GM08714 (cell line): Measurements from ENCODE around the gene EFCAB5.
"Not testable (repeated sequence)": the region's sequence is repeated elsewhere in the genome, so short reads cannot be mapped to it uniquely, and the experiment has no call there.

Experiments used
- H3K4me3 ChIP-seq: fragments of 200-500 bp; sonication (Bioruptor generic); 2 replicates; pipeline ENCODE4 v1.5.1; 2014; ENCODE audit warnings: mild to moderate bottlenecking, low read length, inconsistent platforms
- ZNF274 ChIP-seq: IDR thresholded peaks from 2 replicates; pipeline ENCODE4 v1.6.1; 2012; ENCODE audit warnings: mild to moderate bottlenecking, low read depth, low read length

EFCAB5 gene

DNA sequence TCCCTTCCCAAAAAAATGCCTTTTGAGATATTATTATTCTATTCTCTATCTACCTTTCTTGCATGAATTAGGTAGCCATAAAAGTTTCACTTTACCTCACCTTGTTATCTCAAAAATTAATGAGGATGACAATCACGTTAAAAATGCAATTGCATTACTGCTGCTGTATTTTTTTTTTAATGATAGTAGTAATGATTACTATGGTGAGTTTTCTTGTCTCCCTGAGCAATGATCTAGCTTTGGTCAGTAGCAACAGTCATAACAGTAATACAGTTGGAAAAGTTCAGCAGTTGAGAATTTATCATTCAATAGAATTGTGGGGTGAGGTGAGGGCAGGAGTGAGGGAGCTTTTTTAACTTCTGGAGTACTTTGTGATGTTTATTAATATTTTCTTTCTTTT lies at the start of gene EFCAB5:
Gene EFCAB5, plus strand, starts transcription at position 301 of the 400 bp plus-strand sequence. CDS start 163 bp downstream, outside the sequence.
- no peak for TF ChIP-seq ZNF274
- no peak within 1 kb of the TSS for H3K4me3 ChIP-seq

DNA sequence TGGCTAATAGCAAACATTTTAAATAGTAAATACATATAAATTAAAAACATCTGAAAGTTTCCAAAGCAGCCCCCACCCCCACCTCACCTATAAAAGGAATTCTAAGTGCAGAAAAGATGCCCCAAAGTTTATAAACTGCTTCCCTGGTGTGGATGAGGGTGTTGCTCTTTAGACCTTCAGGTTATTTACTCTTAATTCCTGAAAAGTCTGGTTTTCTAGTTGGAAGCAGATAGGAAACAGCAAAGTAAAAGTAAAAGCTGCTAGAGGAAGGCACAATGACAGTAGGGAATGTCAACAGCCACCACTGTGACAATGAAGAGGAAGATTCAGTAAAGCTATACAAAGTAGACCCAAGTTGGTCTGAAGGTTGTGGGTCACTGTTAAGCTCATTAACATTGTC lies 49.2 kb upstream of the EFCAB5 start:
- no peak overlapping the region for H3K4me3 ChIP-seq
- TF ChIP-seq ZNF274, result no peak

- H3K4me3 ChIP-seq, result not testable (repeated sequence)
Measured at GRCh38 chr17:29897136-29897535, 44.3 kb upstream of the EFCAB5 start.

- TF ChIP-seq ZNF274, result no peak
- no peak overlapping the region for H3K4me3 ChIP-seq
Measured at GRCh38 chr17:29903471-29903870, 38.0 kb upstream of the EFCAB5 start.

- TF ChIP-seq ZNF274, result no peak
- no peak overlapping the region for H3K4me3 ChIP-seq
Measured at GRCh38 chr17:29905086-29905878, 36.2 kb upstream of the EFCAB5 start.

- no peak for TF ChIP-seq ZNF274
- H3K4me3 ChIP-seq, result no peak overlapping the region
Measured at GRCh38 chr17:29905879-29906167, 35.6 kb upstream of the EFCAB5 start.

- no peak for TF ChIP-seq ZNF274
Measured at GRCh38 chr17:29906969-29907368, 34.5 kb upstream of the EFCAB5 start.

GRCh38 chr17:29909236-29910003 lies 32.0 kb upstream of the EFCAB5 start:
- H3K4me3 ChIP-seq, result no peak overlapping the region
- no peak for TF ChIP-seq ZNF274

More at GRCh38 chr17:29906969-29907368, 34.5 kb upstream of the EFCAB5 start:
- no peak overlapping the region for H3K4me3 ChIP-seq

- H3K4me3 ChIP-seq, result no peak overlapping the region
- TF ChIP-seq ZNF274, result no peak
Measured at GRCh38 chr17:29911641-29912177, 29.7 kb upstream of the EFCAB5 start.

DNA sequence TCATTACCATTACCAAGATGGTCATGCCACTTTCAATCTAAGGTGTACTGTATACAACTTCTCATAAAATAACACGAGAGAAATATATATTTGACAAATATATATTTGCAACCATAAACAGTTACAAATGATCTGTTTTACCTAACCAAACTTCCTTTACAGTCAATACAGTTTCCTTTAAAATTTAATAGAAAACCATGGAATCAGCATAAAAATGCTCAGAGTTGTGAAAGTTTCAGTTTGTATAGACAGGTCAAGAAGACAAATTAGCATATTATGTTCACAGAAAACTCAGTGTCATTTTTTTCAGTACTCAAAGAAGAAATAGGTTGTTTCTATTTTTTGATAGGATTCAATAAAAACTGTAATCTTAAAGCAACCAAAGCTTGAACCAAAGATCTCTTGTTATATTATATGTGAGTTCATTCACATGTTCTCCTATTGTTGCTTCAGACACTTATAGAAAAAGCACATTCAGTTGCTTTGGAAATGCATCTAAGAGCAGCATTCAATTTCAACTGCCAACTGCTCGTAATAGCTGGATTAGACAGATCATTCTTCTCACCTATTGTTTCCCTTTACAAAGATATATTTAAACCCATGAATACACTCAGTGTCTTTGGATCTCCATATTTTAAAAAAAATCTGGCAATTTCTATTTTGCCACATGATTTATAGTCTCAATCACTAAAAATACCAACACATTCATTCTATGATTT lies 26.5 kb upstream of the EFCAB5 start:
- no peak for TF ChIP-seq ZNF274
- H3K4me3 ChIP-seq, result no peak overlapping the region

DNA sequence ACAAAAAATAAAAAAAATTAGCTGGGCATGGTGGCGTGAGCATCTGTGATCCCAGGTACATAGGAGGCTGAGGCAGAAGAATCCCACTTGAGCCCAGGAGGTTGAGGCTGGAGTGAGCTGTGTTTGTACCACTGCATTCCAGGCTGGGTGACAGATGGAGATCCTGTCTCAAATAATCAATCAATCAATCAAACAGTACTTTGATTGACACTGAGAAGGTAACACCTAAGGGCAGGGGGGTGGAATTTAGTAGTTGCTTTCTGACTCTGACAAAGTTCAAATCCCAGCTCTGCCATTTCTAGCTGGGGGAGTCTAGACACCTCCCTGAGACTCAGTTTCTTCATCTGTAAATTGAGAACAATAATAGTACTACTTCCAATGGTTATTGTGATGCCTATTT lies 23.4 kb upstream of the EFCAB5 start:
- no peak overlapping the region for H3K4me3 ChIP-seq
- no peak for TF ChIP-seq ZNF274

DNA sequence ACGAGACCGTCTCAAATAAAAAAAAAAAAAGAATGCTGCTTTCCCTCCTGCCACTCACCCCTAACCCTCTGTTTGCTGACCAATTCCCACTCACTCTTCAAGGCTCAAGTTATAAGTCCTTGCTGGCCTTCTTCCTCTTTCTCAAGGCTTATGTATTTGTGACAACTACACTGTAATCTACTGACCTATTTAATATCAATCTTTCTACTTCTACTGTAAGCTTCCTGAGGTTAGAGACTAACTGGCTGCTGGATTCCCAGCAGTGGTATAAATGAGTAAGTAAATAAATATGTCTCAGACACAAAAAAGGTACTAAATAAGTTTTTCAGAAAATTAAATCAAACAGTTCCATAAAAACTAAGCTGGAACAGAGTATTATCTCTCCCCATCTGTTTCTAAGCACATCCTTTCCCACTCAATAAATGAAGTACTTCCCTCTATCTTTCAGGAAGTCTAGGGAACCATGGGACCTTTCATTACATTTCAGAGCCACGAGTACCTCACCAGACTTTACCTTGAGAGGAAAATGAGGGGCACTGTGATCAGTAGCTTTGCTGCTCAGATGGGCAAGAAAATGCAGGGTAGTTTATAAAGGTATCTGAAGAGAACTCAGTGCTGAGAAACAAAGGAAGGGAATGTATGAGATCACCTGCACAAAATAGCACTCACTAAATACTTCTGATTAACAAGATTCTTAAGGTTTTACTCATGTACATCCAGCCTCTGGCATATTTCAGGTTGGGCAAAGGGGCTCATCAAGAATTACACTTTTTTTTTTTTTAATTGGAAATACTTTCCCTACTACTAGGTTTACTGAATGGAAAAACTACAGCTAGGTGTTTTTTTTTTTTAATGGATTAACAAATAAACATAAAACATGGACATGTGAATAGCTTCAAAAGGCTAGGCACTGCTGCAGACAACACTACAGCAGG lies 22.2 kb upstream of the EFCAB5 start:
- no peak for TF ChIP-seq ZNF274
- H3K4me3 ChIP-seq, result no peak overlapping the region

- TF ChIP-seq ZNF274, result no peak
- no peak overlapping the region for H3K4me3 ChIP-seq
Measured at GRCh38 chr17:29924786-29925185, 16.6 kb upstream of the EFCAB5 start.

DNA sequence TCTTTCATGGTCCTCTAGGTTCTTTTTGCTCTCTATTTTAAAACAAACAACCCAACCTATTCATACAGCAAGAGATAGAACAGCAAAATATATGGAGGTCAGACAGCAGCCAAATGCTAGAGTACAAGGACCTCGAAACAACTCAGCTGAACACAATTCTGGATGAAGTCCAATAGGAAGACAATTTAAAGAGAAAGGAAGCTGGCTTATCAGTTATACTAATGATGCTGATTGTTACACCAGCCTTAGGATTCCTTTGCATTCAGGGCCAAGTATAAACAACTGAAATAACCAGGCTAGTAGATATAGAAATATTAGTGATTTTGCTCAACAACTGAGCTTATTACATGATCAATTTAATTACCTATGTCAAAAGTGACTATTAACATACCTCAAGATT lies 13.9 kb upstream of the EFCAB5 start:
- no peak overlapping the region; the same call in 1 of the 2 replicates for H3K4me3 ChIP-seq

More for the DNA sequence above, 13.9 kb upstream of the EFCAB5 start:
- no peak for TF ChIP-seq ZNF274
